H1 (cell line): ENCODE measurements around the gene OBSCN. TPM values are rescaled to one million over a fixed set of nuclear protein-coding genes. Genes with fewer than 3 reads are reported as not detected.

Source experiments
- CTCF ChIA-PET: fragments of 300-600 bp; sonication (Branson Sonifier 250); formaldehyde crosslinking; loops from one replicate; lab custom pipeline; 2021; ENCODE audit not compliant: partially characterized antibody; lab: Charles Lee
- POLR2A ChIA-PET: fragments of 300-600 bp; sonication (Branson Sonifier 250); formaldehyde crosslinking; loops from one replicate; lab custom pipeline; 2021; ENCODE audit warnings: inconsistent platforms; ENCODE audit not compliant: partially characterized antibody; lab: Charles Lee
- DNase-seq, 2 experiments: peaks; one replicate each; pipeline versions ENCODE4 v3.0.0 to v3.0.0-alpha.2; 2010 to 2022; ENCODE audit warnings: low spot score in 2 of 2, low read depth in 1 of 2, mixed read lengths in 1 of 2
- FAIRE-seq: peaks from 2 replicates; lab custom pipeline; 2011; peaks lifted over from hg19 to GRCh38; lab: Jason Lieb, UNC
- H2AFZ ChIP-seq: 2 replicates; pipeline ENCODE4 v1.8.1; 2012; ENCODE audit warnings: low read length, inconsistent platforms
- H2AK5ac ChIP-seq: 2 replicates; pipeline ENCODE4 v1.6.1; 2013; ENCODE audit warnings: low read depth, low read length
- H2BK120ac ChIP-seq: replicated peaks from 2 replicates; pipeline ENCODE3; 2013; ENCODE audit warnings: low read depth, low read length, inconsistent platforms
- H2BK12ac ChIP-seq: 2 replicates; pipeline ENCODE4 v1.6.1; 2013; ENCODE audit warnings: low read depth, low read length
- H2BK15ac ChIP-seq: 2 replicates; pipeline ENCODE4 v1.6.1; 2013; ENCODE audit warnings: low read length
- H2BK20ac ChIP-seq: 2 replicates; pipeline ENCODE4 v1.6.1; 2013; ENCODE audit warnings: low read length
- H2BK5ac ChIP-seq: 2 replicates; pipeline ENCODE4 v1.6.1; 2013; ENCODE audit warnings: low read depth, low read length
- H3K14ac ChIP-seq: 2 replicates; pipeline ENCODE4 v1.6.1; 2013; ENCODE audit warnings: inconsistent platforms; ENCODE audit not compliant: insufficient read length
- H3K18ac ChIP-seq: 2 replicates; pipeline ENCODE4 v1.6.1; 2013; ENCODE audit warnings: low read length; ENCODE audit errors: extremely low read depth
- H3K23ac ChIP-seq: 2 replicates; pipeline ENCODE4 v1.6.1; 2013; ENCODE audit warnings: inconsistent platforms; ENCODE audit not compliant: insufficient read length
- H3K23me2 ChIP-seq: 2 replicates; pipeline ENCODE4 v1.6.1; 2013; ENCODE audit warnings: low read depth, low read length
- H3K27ac ChIP-seq: 2 replicates; pipeline ENCODE4 v1.6.1; 2011; ENCODE audit warnings: low read depth, low read length, inconsistent platforms
- H3K27me3 ChIP-seq, 4 experiments: replicated peaks in 1 of 4; 1 replicate in 1 of 4; 2 replicates in 3 of 4; pipeline versions ENCODE4 v1.6.1 to v1.8.1; 2011 to 2013; ENCODE audit warnings: low read length in 3 of 4, mild to moderate bottlenecking in 3 of 4, inconsistent platforms in 2 of 4, mixed read lengths in 2 of 4, moderate library complexity in 1 of 4; ENCODE audit not compliant: control insufficient read depth in 3 of 4, insufficient read depth in 3 of 4; ENCODE audit errors: extremely low read depth in 1 of 4
- H3K36me3 ChIP-seq, 4 experiments: 2 replicates each; pipeline versions ENCODE4 v1.6.1 to v1.8.1; 2011 to 2013; ENCODE audit warnings: mild to moderate bottlenecking in 4 of 4, low read length in 3 of 4, moderate library complexity in 2 of 4, control low read depth in 1 of 4, inconsistent platforms in 1 of 4; ENCODE audit not compliant: insufficient read depth in 4 of 4, control insufficient read depth in 2 of 4
- H3K4ac ChIP-seq: replicated peaks from 2 replicates; pipeline ENCODE3; 2013; ENCODE audit warnings: low read length, low read depth, mixed read lengths, inconsistent platforms; ENCODE audit not compliant: insufficient read length
- H3K4me1 ChIP-seq, 4 experiments: replicated peaks in 1 of 4; 1 replicate in 1 of 4; 2 replicates in 3 of 4; pipeline versions ENCODE4 v1.6.1 to v1.8.1; 2011 to 2013; ENCODE audit warnings: low read length in 3 of 4, inconsistent platforms in 2 of 4, mixed read lengths in 1 of 4; ENCODE audit not compliant: insufficient read depth in 4 of 4, control insufficient read depth in 3 of 4
- H3K4me2 ChIP-seq, 2 experiments: 2 replicates each; pipeline versions ENCODE4 v1.6.1 to v1.8.1; 2011 to 2013; ENCODE audit warnings: low read depth in 2 of 2, low read length in 2 of 2, control low read depth in 1 of 2, inconsistent platforms in 1 of 2, mild to moderate bottlenecking in 1 of 2; ENCODE audit not compliant: insufficient read depth in 1 of 2
- H3K4me3 ChIP-seq, 4 experiments: fragments of 200-600, 300-600 bp in 1 of 4; sonication (generic), shearing (Covaris generic), sonication (Bioruptor Twin) in 1 of 4; 2 replicates each; pipeline versions ENCODE4 v1.5.1 to v1.8.1; 2011 to 2016; ENCODE audit warnings: low read length in 4 of 4, low read depth in 3 of 4, control low read depth in 2 of 4, inconsistent platforms in 2 of 4, mild to moderate bottlenecking in 2 of 4, mixed read lengths in 1 of 4, moderate library complexity in 1 of 4; ENCODE audit not compliant: insufficient read depth in 2 of 4; ENCODE audit errors: extremely low read depth in 1 of 4
- H3K56ac ChIP-seq: replicated peaks from 2 replicates; pipeline ENCODE3; 2013; ENCODE audit warnings: low read depth, mild to moderate bottlenecking, mixed read lengths, low read length, inconsistent platforms; ENCODE audit not compliant: insufficient read length
- H3K79me1 ChIP-seq: 2 replicates; pipeline ENCODE4 v1.6.1; 2013; ENCODE audit warnings: low read depth, low read length, control low read depth
- H3K79me2 ChIP-seq, 2 experiments: 2 replicates each; pipeline versions ENCODE4 v1.6.1 to v1.8.1; 2012 to 2013; ENCODE audit warnings: low read length in 2 of 2, mild to moderate bottlenecking in 2 of 2, inconsistent platforms in 1 of 2; ENCODE audit not compliant: insufficient read depth in 2 of 2, control insufficient read depth in 1 of 2
- H3K9ac ChIP-seq, 4 experiments: replicated peaks in 1 of 4; 1 replicate in 1 of 4; 2 replicates in 3 of 4; pipeline versions ENCODE4 v1.6.1 to v1.8.1; 2011 to 2013; ENCODE audit warnings: low read depth in 3 of 4, low read length in 3 of 4, control low read depth in 2 of 4, mild to moderate bottlenecking in 2 of 4, moderate library complexity in 2 of 4, inconsistent platforms in 1 of 4; ENCODE audit errors: extremely low read depth in 1 of 4
- H3K9me3 ChIP-seq, 2 experiments: 2 replicates each; pipeline versions ENCODE4 v1.6.1 to v1.8.1; 2012 to 2013; ENCODE audit warnings: mild to moderate bottlenecking in 2 of 2, moderate library complexity in 2 of 2, control low read depth in 1 of 2, inconsistent platforms in 1 of 2, low read depth in 1 of 2, low read length in 1 of 2, mixed read lengths in 1 of 2; ENCODE audit not compliant: insufficient read depth in 2 of 2
- H4K20me1 ChIP-seq, 2 experiments: replicated peaks in 1 of 2; 2 replicates each; pipeline versions ENCODE3 to v1.8.1; 2011 to 2013; ENCODE audit warnings: inconsistent platforms in 2 of 2, low read length in 2 of 2, mild to moderate bottlenecking in 1 of 2; ENCODE audit not compliant: insufficient read depth in 2 of 2, control insufficient read depth in 1 of 2
- H4K5ac ChIP-seq: 2 replicates; pipeline ENCODE4 v1.6.1; 2013; ENCODE audit warnings: low read length, low read depth, mixed read lengths, inconsistent platforms; ENCODE audit not compliant: insufficient read length
- H4K8ac ChIP-seq: 2 replicates; pipeline ENCODE4 v1.8.0; 2013; ENCODE audit warnings: mild to moderate bottlenecking, moderate library complexity, low read length, inconsistent platforms; ENCODE audit not compliant: insufficient read depth; ENCODE audit errors: extremely low read depth
- H4K91ac ChIP-seq: replicated peaks from 2 replicates; pipeline ENCODE3; 2013; ENCODE audit warnings: low read length, mixed read lengths, inconsistent platforms; ENCODE audit not compliant: insufficient read length
- ATF3 ChIP-seq: IDR thresholded peaks from 2 replicates; pipeline ENCODE4 v1.6.1; 2011; ENCODE audit warnings: low read depth, mild to moderate bottlenecking, low read length; ENCODE audit not compliant: insufficient read depth
- HDAC6 ChIP-seq: IDR thresholded peaks from one replicate; pipeline ENCODE4 v1.7.1; 2012; ENCODE audit warnings: low read depth, mild to moderate bottlenecking, inconsistent platforms, low read length, moderate library complexity
- KDM5A ChIP-seq: fragments of 200-600 bp; IDR thresholded peaks from 2 replicates; pipeline ENCODE4 v1.7.1; 2012; ENCODE audit warnings: mild to moderate bottlenecking, low read length, inconsistent platforms, mixed read lengths
- PHF8 ChIP-seq: fragments of 200-600 bp; sonication (generic); conservative IDR thresholded peaks from 2 replicates; pipeline ENCODE4 v1.7.1; 2012; ENCODE audit warnings: low read depth, mild to moderate bottlenecking, inconsistent platforms, low read length, moderate library complexity
- RFX5 ChIP-seq: IDR thresholded peaks from 2 replicates; pipeline ENCODE4 v1.6.1; 2011; ENCODE audit warnings: low read depth, low read length, improper control_type of control experiment, borderline replicate concordance
- TAF1 ChIP-seq: IDR thresholded peaks from 2 replicates; pipeline ENCODE4 v1.6.1; 2011; ENCODE audit warnings: mild to moderate bottlenecking, low read depth, low read length
- TEAD4 ChIP-seq: IDR thresholded peaks from 2 replicates; pipeline ENCODE4 v1.6.1; 2012; ENCODE audit warnings: low read depth, low read length, inconsistent platforms, mixed read lengths
- ZNF274 ChIP-seq: IDR thresholded peaks from 2 replicates; pipeline ENCODE4 v1.7.0; 2012; ENCODE audit warnings: low read length, borderline replicate concordance; ENCODE audit errors: extremely low read depth
- WGBS, 2 experiments: shearing (Covaris generic) in 1 of 2; methylation state at CpG; one replicate each; pipeline versions ENCODE4 v1.1.6 to v1.1.7; 2013 to 2015; ENCODE audit warnings: low lambda C conversion rate in 2 of 2, mixed read lengths in 2 of 2, inconsistent platforms in 1 of 2, low coverage in 1 of 2, missing lambda C conversion rate in 1 of 2; ENCODE audit not compliant: insufficient replicate concordance in 2 of 2, insufficient coverage in 1 of 2, insufficient read length in 1 of 2; ENCODE audit errors: extremely low coverage in 1 of 2, missing lambda C conversion rate in 1 of 2; 5-methylcytosine and 5-hydroxymethylcytosine counted together
- long read RNA-seq, 2 experiments: library from RNA in 1 of 2; library from capped mRNA in 1 of 2; stranded (forward); transcript quantifications; one replicate each; pipeline ENCODE4 v2.0.0, GENCODE V29; 2021; ENCODE audit warnings: inconsistent platforms in 1 of 2
- polyA minus RNA-seq, 3 experiments: library from RNA; depleted of rRNA, polyadenylated mRNA; stranded (reverse); fragments of >200 nt; gene quantifications; 1 replicate in 2 of 3; 2 replicates in 1 of 3; pipeline ENCODE4 v1.2.3, GENCODE V29; 2011
- polyA plus RNA-seq, 7 experiments: library from polyadenylated mRNA; depleted of rRNA in 3 of 7; stranded (reverse) in 5 of 7; unstranded in 2 of 7; fragments of >200 nt in 5 of 7; fragments of 200-250 nt in 2 of 7; gene quantifications; 1 replicate in 5 of 7; 2 replicates in 1 of 7; 4 replicates in 1 of 7; pipeline versions ENCODE4 v1.2.1 to v1.2.3, GENCODE V29; 2011 to 2013; ENCODE audit warnings: missing spikeins in 2 of 7, mixed read lengths in 2 of 7
- total RNA-seq: library from RNA; stranded (reverse); fragmentation: NEBNext Ultra II Directional; extraction: Animal tissue kit (Norgen Biotek cat#: 25700); gene quantifications from 2 replicates; pipeline ENCODE4 v1.2.1, GENCODE V29; 2021

OBSCN gene
- 21.0 and 28.4 TPM in 2 replicates for total RNA-seq
- 7.5 and 10.1 TPM in 2 replicates for polyA plus RNA-seq (2011; rRNA removed)
- polyA plus RNA-seq (2011; cell fraction: cytosol; rRNA removed) = 9.8 TPM
- polyA plus RNA-seq (2011; cell fraction: nucleus; rRNA removed) = 70.1 TPM
- polyA plus RNA-seq (2012, experiment 1 of 2) = 11.7 to 20.8 TPM (median 19.4 TPM) in 4 replicates
- polyA plus RNA-seq (2012, experiment 2 of 2) = 6.5 TPM
- 6.5 TPM for polyA plus RNA-seq (2013, experiment 1 of 2)
- 4.8 TPM for polyA plus RNA-seq (2013, experiment 2 of 2)
- 13.8 and 16.4 TPM in 2 replicates for polyA minus RNA-seq (2011; rRNA and poly(A)+ RNA removed)
- polyA minus RNA-seq (2011; cell fraction: cytosol; rRNA and poly(A)+ RNA removed) = 18.6 TPM
- 55.0 TPM for polyA minus RNA-seq (2011; cell fraction: nucleus; rRNA and poly(A)+ RNA removed)
- long read RNA-seq, experiment 1, partial matches to known transcripts = 1 of 7 reads
- long read RNA-seq, experiment 1, other reads (novel, unspliced or antisense) = 6 of 7 reads
- long read RNA-seq, experiment 2, partial matches to known transcripts = 0 of 1 reads
- long read RNA-seq, experiment 2, other reads (novel, unspliced or antisense) = 1 of 1 reads

GRCh38 chr1:228207851-228208821 is at the start of gene OBSCN:
Gene OBSCN, plus strand, starts transcription at chr1:228208044. Its CDS starts 3,740 bp downstream, at chr1:228211784.
- Histone ChIP-seq H2BK5ac (no peak within 1 kb of the TSS), H4K5ac (no peak within 1 kb of the TSS), H3K27ac (no peak within 1 kb of the TSS), H4K20me1 (peaks cover 2% of the 10 kb centered on the region in 2 experiments), H3K79me2 (no peaks in the 10 kb centered on the region), H3K4ac (no peak within 1 kb of the TSS), H3K27me3 (peaks cover 2 to 34% (median 17%) of the 10 kb centered on the region in 4 experiments; a peak in 6 of 7 replicates), H3K18ac (no peak within 1 kb of the TSS), H2BK120ac (no peak within 1 kb of the TSS), H3K9ac (no peak within 1 kb of the TSS), H3K4me3 (no peak within 1 kb of the TSS), H4K8ac (peak within 1 kb of the TSS; percentile 51), H3K56ac (no peak within 1 kb of the TSS), H3K4me1 (peaks cover 0 to 4% (median 4%) of the 10 kb centered on the region in 4 experiments; a peak in 4 of 7 replicates), H2BK12ac (no peak within 1 kb of the TSS), H3K36me3 (no peaks in the 10 kb centered on the region), H3K14ac (no peak within 1 kb of the TSS), H2AK5ac (no peak within 1 kb of the TSS), H4K91ac (no peak within 1 kb of the TSS), H3K79me1 (no peaks in the 10 kb centered on the region), H2AFZ (no peak within 1 kb of the TSS), H3K23me2 (peaks cover 8% of the 10 kb centered on the region; the same call in 1 of the 2 replicates), H3K23ac (no peak within 1 kb of the TSS), H3K4me2 (no peak within 1 kb of the TSS), H2BK15ac (no peak within 1 kb of the TSS), H2BK20ac (no peak within 1 kb of the TSS), H3K9me3 (no peaks in the 10 kb centered on the region)
- FAIRE-seq (no peak), DNase-seq (no peak)
- ChIA-PET CTCF (interaction anchor here (1.3 to 2.9 kb wide), 2 partner anchors 28 to 77 kb away, joined by 3 to 10 read pairs; no protein-coding TSS in a partner anchor), POLR2A (no interaction called here)
- WGBS, 2 experiments = 82% methylated on average over 15 of the region's 30 CpGs; no CpG with 5 or more reads in 1 of the 2 experiments
- TF ChIP-seq ZNF274 (no peak), TEAD4 (no peak), TAF1 (no peak), RFX5 (no peak), KDM5A (no peak), PHF8 (no peak), HDAC6 (no peak), ATF3 (no peak)
